Omental fat pad (tissue), 4 donors: ENCODE data around the gene NUDT3. TPM values are rescaled to one million over a fixed set of nuclear protein-coding genes. Genes with fewer than 3 reads are reported as not detected.
"Not testable (repeated sequence)": the region's sequence is repeated elsewhere in the genome, so short reads cannot be mapped to it uniquely, and the experiment has no call there.

Experiments used
- ATAC-seq: fragments of 150-250 bp; one replicate; pipeline ENCODE4 v1.9.1; 2016; ENCODE audit warnings: mild to moderate bottlenecking, moderate library complexity; ENCODE audit not compliant: low FRiP score
- DNase-seq: peaks from one replicate; pipeline ENCODE4 v3.0.0-alpha.2; 2019; ENCODE audit warnings: low spot score
- CTCF ChIP-seq, 3 donors: fragments of 450-650 bp; IDR thresholded peaks; one replicate each; pipeline ENCODE4 v1.5.1; 2016 to 2017; ENCODE audit warnings: antibody characterized with exemption in 3 of 3, mild to moderate bottlenecking in 3 of 3, moderate library complexity in 2 of 3
- total RNA-seq, 4 donors: library from RNA; depleted of rRNA; stranded (reverse); fragments of >200 nt; gene quantifications; one replicate each; pipeline ENCODE4 v1.1.0, GENCODE V29; 2016

Gene NUDT3
- total RNA-seq, 4 donors from 2014 or later: 21.3 to 46.0 (median 28.5) TPM

- ATAC-seq (no peak), DNase-seq (no peak)
- no peak for TF ChIP-seq CTCF (IDR thresholded peaks at IDR 0.05)
Observed at GRCh38 chr6:34378470-34378869, 14.0 kb downstream of the NUDT3 start.

GRCh38 chr6:34377984-34378383, 14.5 kb downstream of the NUDT3 start:
- no peak for ATAC-seq
- no peak for TF ChIP-seq CTCF (IDR thresholded peaks at IDR 0.05)
- no peak for DNase-seq

GRCh38 chr6:34377571-34377970, 14.9 kb downstream of the NUDT3 start:
- ATAC-seq, DNase-seq: not testable (repeated sequence)

DNA sequence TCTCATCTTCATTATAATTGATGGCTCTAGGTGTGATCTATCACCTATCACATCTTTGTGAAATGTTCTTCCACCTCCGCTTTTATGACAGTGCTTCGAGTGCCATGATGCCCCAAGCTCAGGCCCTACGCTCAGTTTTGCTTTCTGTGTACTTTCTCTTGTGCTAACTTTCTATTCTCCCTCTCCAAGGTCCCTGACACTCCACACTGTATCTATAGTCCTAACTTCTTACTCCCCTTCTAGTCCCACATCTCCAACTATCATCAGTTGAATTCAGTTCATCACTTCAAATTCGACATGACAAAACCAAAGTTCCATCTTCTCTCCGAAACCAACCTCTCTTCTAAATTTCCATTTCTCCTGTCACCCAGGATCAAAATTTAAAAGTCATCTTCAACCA, 16.6 kb downstream of the NUDT3 start:
- no peak for DNase-seq
- no peak for TF ChIP-seq CTCF (IDR thresholded peaks at IDR 0.05)
- ATAC-seq: no peak

GRCh38 chr6:34374508-34374907, 18.0 kb downstream of the NUDT3 start:
- no peak for TF ChIP-seq CTCF (IDR thresholded peaks at IDR 0.05)
- DNase-seq (no peak), ATAC-seq (no peak)

DNA sequence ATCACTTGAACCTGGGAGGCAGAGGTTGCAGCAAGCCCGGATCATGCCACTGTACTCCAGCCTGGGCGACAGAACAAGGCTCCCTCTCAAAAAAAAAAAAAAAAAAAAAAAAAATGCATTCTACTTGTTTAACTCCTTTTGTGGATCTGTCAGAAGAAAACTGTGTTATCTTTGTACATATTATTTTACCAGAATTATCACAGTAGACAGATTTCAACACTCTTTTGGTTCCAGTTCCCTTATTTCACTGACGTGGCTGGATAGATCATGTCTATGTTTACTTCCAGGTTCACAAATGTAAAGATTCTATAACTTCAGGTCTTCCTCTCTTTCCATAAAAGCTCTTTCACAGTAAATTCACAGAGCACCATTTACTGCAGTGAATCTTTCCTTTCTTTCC, 18.4 kb downstream of the NUDT3 start:
- DNase-seq (no peak), ATAC-seq (no peak)
- TF ChIP-seq CTCF (IDR thresholded peaks at IDR 0.05): no peak

- no peak for ATAC-seq
- DNase-seq: no peak
- TF ChIP-seq CTCF (IDR thresholded peaks at IDR 0.05): no peak
Observed at GRCh38 chr6:34373511-34373910, 19.0 kb downstream of the NUDT3 start.

DNA sequence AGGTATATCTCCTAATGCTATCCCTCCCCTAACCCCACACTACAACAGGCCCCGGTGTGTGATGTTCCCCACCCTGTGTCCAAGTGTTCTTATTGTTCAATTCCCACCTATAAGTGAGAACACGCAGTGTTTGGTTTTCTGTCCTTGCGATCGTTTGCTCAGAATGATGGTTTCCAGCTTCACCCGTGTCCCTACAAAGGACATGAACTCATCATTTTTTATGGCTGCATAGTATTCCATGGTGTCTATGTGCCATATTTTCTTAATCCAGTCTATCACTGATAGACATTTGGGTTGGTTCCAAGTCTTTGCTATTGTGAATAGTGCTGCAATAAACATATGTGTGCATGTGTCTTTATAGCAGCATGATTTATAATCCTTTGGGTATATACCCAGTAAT, 20.6 kb downstream of the NUDT3 start:
- not testable (repeated sequence) for DNase-seq, ATAC-seq
